HG03521 (cell line): ENCODE data around the gene CFAP92.

ENCODE experiments used
- ATAC-seq: cut with Tn5 transposase; IDR thresholded peaks from one replicate; pipeline ENCODE4 v1.9.1; 2021; ENCODE audit warnings: mild to moderate bottlenecking, moderate library complexity; ENCODE audit not compliant: unreplicated experiment

Gene CFAP92

GRCh38 chr3:129009266-129009665 lies 15.4 kb upstream of the CFAP92 start:
- no peak for ATAC-seq

- no peak for ATAC-seq
Observed at GRCh38 chr3:129007792-129008191, 13.9 kb upstream of the CFAP92 start.

GRCh38 chr3:129006864-129007263 lies 13.0 kb upstream of the CFAP92 start:
- ATAC-seq: no peak

GRCh38 chr3:129005526-129006303 lies 11.8 kb upstream of the CFAP92 start:
- ATAC-seq: no peak

GRCh38 chr3:129004639-129005295 lies 10.9 kb upstream of the CFAP92 start:
- ATAC-seq: no peak

GRCh38 chr3:129003578-129004112 lies 9.8 kb upstream of the CFAP92 start:
- no peak for ATAC-seq

- ATAC-seq: no peak
Observed at GRCh38 chr3:129002573-129003569, 9.0 kb upstream of the CFAP92 start.

GRCh38 chr3:129001806-129002572 lies 8.1 kb upstream of the CFAP92 start:
- ATAC-seq: no peak

GRCh38 chr3:129001101-129001805 lies 7.4 kb upstream of the CFAP92 start, which contains the start of gene EFCC1:
EFCC1 (plus strand) TSS chr3:129001304; CDS start chr3:129001629, 325 bp downstream.
- no peak for ATAC-seq

GRCh38 chr3:129000742-129001100 lies 6.8 kb upstream of the CFAP92 start:
- ATAC-seq: no peak

- ATAC-seq: no peak
Observed at GRCh38 chr3:128999102-128999501, 5.2 kb upstream of the CFAP92 start.

- ATAC-seq: no peak
Observed at GRCh38 chr3:128998561-128998960, 4.7 kb upstream of the CFAP92 start.

GRCh38 chr3:128997486-128998133 lies 3.7 kb upstream of the CFAP92 start:
- ATAC-seq: no peak

- ATAC-seq: no peak
Observed at GRCh38 chr3:128996726-128997125, 2.9 kb upstream of the CFAP92 start.

- no peak for ATAC-seq
Observed at GRCh38 chr3:128996200-128996599, 2.3 kb upstream of the CFAP92 start.

- no peak for ATAC-seq
Observed at GRCh38 chr3:128995737-128996136, 1.9 kb upstream of the CFAP92 start.

- no peak for ATAC-seq
Observed at GRCh38 chr3:128994581-128995546, 988 bp upstream of the CFAP92 start.

- ATAC-seq: no peak
Observed at GRCh38 chr3:128994173-128994512, 267 bp upstream of the CFAP92 start.
